Stomach (tissue), 4 donors: Measurements from ENCODE around the gene UGP2.

Source experiments
- POLR2A ChIP-seq, 4 donors: fragments of 450-650 bp; IDR thresholded peaks; one replicate each; pipeline ENCODE4 v1.6.1; 2016; ENCODE audit warnings: antibody characterized with exemption in 4 of 4, control low read depth in 2 of 4, mild to moderate bottlenecking in 1 of 4, moderate library complexity in 1 of 4
- TF ChIP-seq, protein P1 (sequence below), 7 experiments: fragments of 450-650 bp in 4 of 7; fragments of 200-600 bp in 3 of 7; sonication (generic) in 3 of 7; IDR thresholded peaks; one replicate each; pipeline ENCODE4 v1.5.1; 2016 to 2019; ENCODE audit warnings: antibody characterized with exemption in 7 of 7, control low read depth in 2 of 7, mild to moderate bottlenecking in 1 of 7

DNA sequence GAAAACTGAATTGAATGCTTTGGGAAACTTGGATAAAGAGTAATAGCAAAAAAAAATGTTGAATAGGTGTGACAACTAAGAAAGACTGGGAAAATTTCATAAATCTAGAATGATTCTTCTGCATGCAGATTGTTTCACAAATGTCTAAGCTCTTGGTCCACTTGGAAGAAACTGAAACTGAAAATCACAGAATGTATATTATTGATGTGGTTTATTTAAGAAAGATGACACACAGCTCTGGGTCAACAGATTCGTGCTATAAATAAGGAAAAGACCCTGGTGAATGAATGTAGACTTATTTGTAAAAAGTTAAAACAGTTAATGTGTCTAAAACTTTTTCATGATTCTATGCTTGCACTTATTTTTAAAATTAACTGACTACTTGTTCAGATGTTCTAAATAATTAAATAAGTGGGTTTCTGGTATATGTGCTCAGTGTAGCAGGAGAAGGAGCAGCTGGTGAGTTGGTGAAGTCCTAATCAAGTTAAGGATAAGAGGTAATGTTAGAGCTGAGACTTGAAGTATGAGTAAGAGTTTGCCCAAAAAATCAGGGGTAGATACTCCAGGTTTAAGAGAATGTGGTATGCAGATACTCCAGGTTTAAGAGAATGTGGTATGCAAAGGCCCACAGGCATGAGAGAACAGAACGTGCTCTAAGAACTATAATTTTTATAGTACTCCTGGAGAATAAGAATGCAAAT, 24.5 kb downstream of the UGP2 start:
- TF ChIP-seq, protein P1, sequence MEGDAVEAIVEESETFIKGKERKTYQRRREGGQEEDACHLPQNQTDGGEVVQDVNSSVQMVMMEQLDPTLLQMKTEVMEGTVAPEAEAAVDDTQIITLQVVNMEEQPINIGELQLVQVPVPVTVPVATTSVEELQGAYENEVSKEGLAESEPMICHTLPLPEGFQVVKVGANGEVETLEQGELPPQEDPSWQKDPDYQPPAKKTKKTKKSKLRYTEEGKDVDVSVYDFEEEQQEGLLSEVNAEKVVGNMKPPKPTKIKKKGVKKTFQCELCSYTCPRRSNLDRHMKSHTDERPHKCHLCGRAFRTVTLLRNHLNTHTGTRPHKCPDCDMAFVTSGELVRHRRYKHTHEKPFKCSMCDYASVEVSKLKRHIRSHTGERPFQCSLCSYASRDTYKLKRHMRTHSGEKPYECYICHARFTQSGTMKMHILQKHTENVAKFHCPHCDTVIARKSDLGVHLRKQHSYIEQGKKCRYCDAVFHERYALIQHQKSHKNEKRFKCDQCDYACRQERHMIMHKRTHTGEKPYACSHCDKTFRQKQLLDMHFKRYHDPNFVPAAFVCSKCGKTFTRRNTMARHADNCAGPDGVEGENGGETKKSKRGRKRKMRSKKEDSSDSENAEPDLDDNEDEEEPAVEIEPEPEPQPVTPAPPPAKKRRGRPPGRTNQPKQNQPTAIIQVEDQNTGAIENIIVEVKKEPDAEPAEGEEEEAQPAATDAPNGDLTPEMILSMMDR (IDR thresholded peaks at IDR 0.05) = no peak
- no peak for TF ChIP-seq POLR2A (IDR thresholded peaks at IDR 0.05)
